HG03095 (cell line): ENCODE data around the gene ST3GAL3.

Experiments
- ATAC-seq: cut with Tn5 transposase; IDR thresholded peaks from one replicate; pipeline ENCODE4 v1.9.1; 2021; ENCODE audit warnings: moderate library complexity; ENCODE audit not compliant: unreplicated experiment

The ST3GAL3 gene

GRCh38 chr1:43783671-43784205 lies 76.4 kb downstream of the ST3GAL3 start:
- ATAC-seq = no peak

GRCh38 chr1:43786201-43786958 lies 79.0 kb downstream of the ST3GAL3 start:
- ATAC-seq = no peak

- ATAC-seq = no peak
Observed at GRCh38 chr1:43786960-43787359, 79.6 kb downstream of the ST3GAL3 start.

GRCh38 chr1:43789604-43790550 lies 82.5 kb downstream of the ST3GAL3 start:
- no peak for ATAC-seq

DNA sequence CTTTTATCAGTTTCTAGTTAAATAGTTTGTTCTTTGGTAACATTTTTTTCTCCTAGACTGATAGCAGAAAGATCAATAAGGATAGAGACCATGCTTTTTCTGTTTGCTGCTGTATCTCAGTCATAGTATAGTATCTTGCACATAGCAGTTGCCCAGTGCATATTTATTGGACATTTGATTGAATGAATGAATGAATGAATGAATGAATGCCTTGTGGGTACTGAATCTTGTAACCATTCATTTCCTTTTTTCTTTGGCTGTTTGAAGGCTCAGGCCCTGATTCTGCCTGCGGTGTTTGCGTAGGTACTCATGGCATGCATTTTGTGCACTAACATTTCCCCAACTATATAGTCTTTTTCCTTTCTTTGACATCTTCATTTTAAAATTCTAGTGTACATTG lies 83.9 kb downstream of the ST3GAL3 start:
- no peak for ATAC-seq

DNA sequence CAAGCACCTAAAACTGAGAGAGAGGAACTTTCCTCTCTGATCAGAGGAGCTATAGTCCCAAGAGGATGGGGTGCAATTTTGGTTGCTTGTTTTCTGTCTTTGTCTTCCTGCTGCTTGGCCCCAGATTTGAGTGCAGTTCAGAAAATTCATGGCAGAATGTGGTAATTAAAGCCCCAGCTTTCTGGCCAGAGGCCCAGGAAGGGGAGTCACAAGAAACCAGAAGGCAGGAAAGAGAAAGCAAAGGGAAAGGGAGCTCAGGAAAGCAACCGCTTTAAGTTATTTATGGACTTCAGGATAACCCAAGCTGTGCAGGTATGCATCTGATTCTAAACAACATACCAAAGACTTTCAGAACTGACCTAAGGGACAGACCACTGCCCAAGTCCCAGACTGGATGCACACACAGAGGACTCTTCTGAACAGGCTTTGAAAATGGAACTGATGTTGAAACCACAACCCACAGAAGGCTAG lies 88.8 kb downstream of the ST3GAL3 start:
- no peak for ATAC-seq

- no peak for ATAC-seq
Observed at GRCh38 chr1:43797891-43798290, 90.6 kb downstream of the ST3GAL3 start.

- ATAC-seq = no peak
Observed at GRCh38 chr1:43799656-43800635, 92.6 kb downstream of the ST3GAL3 start.

- no peak for ATAC-seq
Observed at GRCh38 chr1:43800771-43801170, 93.4 kb downstream of the ST3GAL3 start.

DNA sequence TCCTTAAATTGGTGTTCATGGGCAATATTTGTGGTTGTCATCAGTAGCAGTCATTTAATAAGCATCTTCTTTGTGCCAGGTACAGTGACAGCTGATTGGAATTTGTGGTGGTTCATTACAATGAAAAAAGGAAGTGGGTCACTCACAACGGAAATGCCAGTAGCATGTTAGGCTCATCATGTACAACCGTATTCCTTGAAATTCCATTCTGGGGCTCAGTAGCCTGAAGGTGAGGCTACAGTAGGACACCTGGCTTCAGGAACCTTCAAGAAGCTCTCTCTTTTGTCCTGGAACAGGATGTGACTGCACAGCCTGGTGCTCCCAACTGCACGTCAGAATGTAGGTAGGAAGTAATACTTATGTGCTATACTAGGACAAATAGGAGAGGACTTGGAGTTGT lies 93.9 kb downstream of the ST3GAL3 start:
- ATAC-seq = no peak

- ATAC-seq = no peak
Observed at GRCh38 chr1:43802356-43802980, 95.1 kb downstream of the ST3GAL3 start.

GRCh38 chr1:43803105-43803504 lies 95.8 kb downstream of the ST3GAL3 start:
- ATAC-seq = no peak

DNA sequence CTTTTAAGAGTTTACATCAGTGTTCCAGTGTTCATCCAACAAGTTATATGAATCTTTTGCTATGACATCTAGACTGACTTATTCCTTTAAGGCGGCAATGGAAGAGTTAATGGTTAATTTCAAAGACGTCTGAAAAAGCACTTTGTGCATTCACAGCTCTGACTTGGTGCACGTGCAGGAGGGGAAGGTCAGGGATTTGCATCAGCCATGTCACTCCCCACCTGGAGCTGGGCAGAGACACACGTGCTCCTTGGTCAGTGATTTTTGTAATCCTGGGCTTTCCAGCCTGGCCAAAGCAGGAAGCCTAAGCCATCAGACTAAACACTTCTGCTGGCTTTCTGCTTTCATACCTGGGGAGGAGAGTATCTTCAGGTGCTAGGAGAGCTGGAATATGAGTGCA lies 96.3 kb downstream of the ST3GAL3 start:
- ATAC-seq = no peak

DNA sequence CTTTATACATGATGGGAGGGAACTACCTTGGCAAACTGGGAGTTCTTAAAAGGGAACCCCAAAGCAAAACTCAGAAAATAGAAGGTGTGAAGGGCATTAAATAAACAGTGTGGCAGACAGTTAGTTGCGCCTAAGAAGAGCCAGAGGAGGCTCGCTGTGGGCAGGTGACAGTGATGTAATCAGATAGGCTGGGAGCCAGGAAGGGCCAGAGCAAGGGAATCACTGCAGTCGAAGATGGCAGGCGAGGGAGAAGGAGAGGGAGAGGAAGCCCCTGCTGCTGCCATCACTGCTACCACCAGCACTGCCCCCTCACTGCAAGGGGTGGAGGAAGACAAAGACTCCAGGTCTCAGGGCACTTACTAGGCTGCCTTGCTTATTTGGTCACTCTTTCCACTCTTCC lies 97.2 kb downstream of the ST3GAL3 start:
- ATAC-seq = no peak

DNA sequence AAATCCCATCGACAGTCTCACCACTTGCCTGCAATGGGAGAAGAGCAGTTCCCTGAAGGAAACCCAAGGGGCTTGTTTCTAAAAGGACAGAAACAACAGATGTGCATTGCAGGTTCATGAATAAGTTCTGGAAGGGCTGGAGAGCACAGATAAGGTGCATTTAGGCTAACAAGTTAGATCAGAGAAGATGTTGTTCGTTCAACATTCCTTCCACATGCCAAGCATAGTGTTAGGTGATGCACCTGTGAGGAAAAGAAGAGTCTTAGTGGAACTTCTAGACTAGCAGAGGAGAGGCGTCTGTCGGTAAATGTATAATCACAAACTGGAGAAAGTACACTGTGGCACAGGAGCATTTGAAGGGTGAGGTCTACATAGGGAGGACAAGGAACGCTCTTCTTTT lies 98.0 kb downstream of the ST3GAL3 start:
- ATAC-seq = no peak

DNA sequence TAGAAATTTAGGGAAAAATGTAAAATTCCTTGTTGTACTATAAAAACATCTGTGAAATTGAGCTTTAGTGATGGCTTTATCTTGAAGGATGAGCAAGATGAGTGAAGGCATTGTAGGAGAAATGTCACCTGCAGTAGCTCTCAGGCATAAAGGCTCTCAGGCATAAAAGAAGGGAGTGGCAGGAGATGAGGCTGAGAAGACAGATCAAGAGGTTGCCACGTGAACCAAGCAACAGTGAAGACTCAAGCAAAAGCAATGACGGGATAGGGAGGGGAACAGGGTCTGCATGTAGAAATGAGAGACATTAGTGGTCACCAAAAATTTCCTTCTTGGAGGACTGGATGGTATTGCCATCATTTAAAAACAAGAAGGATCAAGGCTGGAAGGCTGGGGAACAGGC lies 98.8 kb downstream of the ST3GAL3 start:
- ATAC-seq = no peak

GRCh38 chr1:43809097-43809673 lies 101.8 kb downstream of the ST3GAL3 start:
- no peak for ATAC-seq

- no peak for ATAC-seq
Observed at GRCh38 chr1:43812579-43812978, 105.2 kb downstream of the ST3GAL3 start.

DNA sequence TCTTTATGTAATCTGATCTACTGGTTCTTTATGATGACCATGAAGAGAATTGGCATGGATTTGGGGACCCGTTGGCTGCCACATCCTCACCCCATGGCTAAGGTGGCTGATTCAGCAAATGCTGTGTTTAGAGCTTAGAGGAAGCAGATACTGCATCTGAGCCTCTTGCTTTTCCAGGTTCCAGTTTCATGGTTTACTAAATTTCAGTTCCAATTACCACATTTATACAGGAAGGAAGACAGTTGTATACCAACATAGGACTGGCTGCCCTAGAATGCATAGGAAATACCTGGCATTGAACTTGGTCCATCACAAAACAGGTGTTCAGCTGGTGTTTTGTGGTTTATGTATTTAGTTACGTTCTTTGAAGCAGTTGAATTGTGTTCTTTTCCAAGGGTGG lies 107.1 kb downstream of the ST3GAL3 start:
- ATAC-seq = no peak
